HFFc6 (cell line): ENCODE results near the gene ARHGAP24. TPM values are rescaled to one million over a fixed set of nuclear protein-coding genes. Genes with fewer than 3 reads are reported as not detected.
A peak's percentile ranks its signal among the peaks of the same experiment; 100 is the strongest.
"Not testable (repeated sequence)": the region's sequence is repeated elsewhere in the genome, so short reads cannot be mapped to it uniquely, and the experiment has no call there.

Experiments used
- DNase-seq: peaks from one replicate; pipeline ENCODE4 v3.0.0-alpha.2; 2018
- H3K27ac Mint-ChIP-seq: 2 replicates; pipeline ENCODE4 v1.8.0; 2020; ENCODE audit warnings: mild to moderate bottlenecking, mixed read lengths
- H3K27me3 Mint-ChIP-seq: 2 replicates; pipeline ENCODE4 v1.8.0; 2021; ENCODE audit warnings: mild to moderate bottlenecking, moderate library complexity, mixed read lengths; ENCODE audit not compliant: insufficient read depth
- H3K36me3 Mint-ChIP-seq: 2 replicates; pipeline ENCODE4 v1.8.0; 2021; ENCODE audit warnings: low read depth, mixed read lengths
- H3K4me1 Mint-ChIP-seq: 2 replicates; pipeline ENCODE4 v1.8.0; 2020; ENCODE audit warnings: low read depth, mixed read lengths
- H3K4me3 Mint-ChIP-seq: 2 replicates; pipeline ENCODE4 v1.8.0; 2020; ENCODE audit warnings: mild to moderate bottlenecking, moderate library complexity, mixed read lengths
- H3K9me3 Mint-ChIP-seq: 2 replicates; pipeline ENCODE4 v1.8.0; 2020; ENCODE audit warnings: mild to moderate bottlenecking, mixed read lengths
- CTCF ChIP-seq: fragments of 200-600 bp; sonication (generic); IDR thresholded peaks from 2 replicates; pipeline ENCODE4 v1.5.0; 2021; ENCODE audit warnings: antibody characterized with exemption, mild to moderate bottlenecking
- total RNA-seq, 6 experiments: library from RNA; stranded (reverse); fragmentation: NEBNext Ultra II Directional; extraction: Animal tissue kit (Norgen Biotek cat#: 25700); gene quantifications; 2 replicates in 1 of 6; 3 replicates in 5 of 6; pipeline ENCODE4 v1.2.3, GENCODE V29; 2021

ARHGAP24 gene
- total RNA-seq, 6 experiments from 2014 or later = 13.6 to 28.3 (median 15.2) TPM

- peaks cover 28% of the 10 kb centered on the region for H3K36me3 Mint-ChIP-seq
- no peak overlapping the region for H3K27ac Mint-ChIP-seq
- H3K9me3 Mint-ChIP-seq = peaks cover 3% of the 10 kb centered on the region; the same call in 1 of the 2 replicates
- no peak for DNase-seq
- no peak overlapping the region for H3K4me3 Mint-ChIP-seq
- H3K27me3 Mint-ChIP-seq = no peaks in the 10 kb centered on the region; the same call in 1 of the 2 replicates
- H3K4me1 Mint-ChIP-seq = peaks cover 12% of the 10 kb centered on the region
- TF ChIP-seq CTCF = no peak
Observed at GRCh38 chr4:85815796-85816459, 341.0 kb downstream of the ARHGAP24 start.

- no peak overlapping the region for H3K27ac Mint-ChIP-seq
- DNase-seq = no peak
- H3K4me1 Mint-ChIP-seq = peaks cover 19% of the 10 kb centered on the region
- H3K4me3 Mint-ChIP-seq = no peak overlapping the region
- no peak for TF ChIP-seq CTCF
- H3K27me3 Mint-ChIP-seq = no peaks in the 10 kb centered on the region
- peaks cover 28% of the 10 kb centered on the region for H3K36me3 Mint-ChIP-seq
- peaks cover 3% of the 10 kb centered on the region; the same call in 1 of the 2 replicates for H3K9me3 Mint-ChIP-seq
Observed at GRCh38 chr4:85818700-85819099, 343.8 kb downstream of the ARHGAP24 start.

GRCh38 chr4:85820101-85820500, 345.2 kb downstream of the ARHGAP24 start:
- H3K36me3 Mint-ChIP-seq = peaks cover 14% of the 10 kb centered on the region
- H3K9me3 Mint-ChIP-seq, DNase-seq, H3K27ac Mint-ChIP-seq, H3K27me3 Mint-ChIP-seq, H3K4me3 Mint-ChIP-seq: not testable (repeated sequence)
- peaks cover 33% of the 10 kb centered on the region for H3K4me1 Mint-ChIP-seq

GRCh38 chr4:85821688-85822455, 346.9 kb downstream of the ARHGAP24 start:
- Mint-ChIP-seq H3K9me3 (peaks cover 3% of the 10 kb centered on the region; the same call in 1 of the 2 replicates), H3K4me1 (peaks cover 51% of the 10 kb centered on the region), H3K36me3 (peaks cover 5% of the 10 kb centered on the region; the same call in 1 of the 2 replicates), H3K27me3 (no peaks in the 10 kb centered on the region), H3K4me3 (no peak overlapping the region), H3K27ac (no peak overlapping the region)
- DNase-seq = no peak
- no peak for TF ChIP-seq CTCF

- H3K27me3 Mint-ChIP-seq = no peaks in the 10 kb centered on the region
- H3K27ac Mint-ChIP-seq = peak overlapping the region; percentile 77
- no peak for TF ChIP-seq CTCF
- peaks cover 3% of the 10 kb centered on the region; the same call in 1 of the 2 replicates for H3K9me3 Mint-ChIP-seq
- peaks cover 65% of the 10 kb centered on the region for H3K4me1 Mint-ChIP-seq
- DNase-seq = no peak
- H3K36me3 Mint-ChIP-seq = peaks cover 5% of the 10 kb centered on the region; the same call in 1 of the 2 replicates
- peak overlapping the region; percentile 56 for H3K4me3 Mint-ChIP-seq
Observed at GRCh38 chr4:85823295-85823694, 348.3 kb downstream of the ARHGAP24 start.
